Measurements from ENCODE around the gene XPA. TPM values are rescaled to one million over a fixed set of nuclear protein-coding genes. Genes with fewer than 3 reads are reported as not detected.

The XPA gene
- polyA plus RNA-seq, 2 of the 4 experiments (the other 2 are of a cell fraction) = 8.0 to 14.0 TPM

DNA sequence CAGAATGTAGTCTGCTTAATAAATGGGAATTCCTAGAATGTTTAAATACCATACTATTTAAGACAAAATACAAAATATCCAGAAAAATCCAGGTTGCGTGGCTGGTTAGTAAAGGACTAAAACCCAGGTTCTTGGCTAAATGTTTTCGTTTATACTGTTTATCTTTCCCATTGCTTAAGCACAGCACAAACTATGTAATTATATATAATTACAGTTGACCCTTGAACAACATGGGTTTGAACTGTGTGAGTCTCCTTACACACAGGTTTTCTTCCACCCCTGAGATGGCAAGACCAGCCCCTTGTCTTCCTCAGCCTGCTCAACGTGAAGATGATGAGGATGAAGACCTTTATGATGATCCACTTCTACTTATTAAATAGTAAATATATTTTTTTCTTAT lies 24.7 kb downstream of the XPA start:
- Histone ChIP-seq H3K4me1 (no peaks in the 10 kb centered on the region), H3K27ac (no peak overlapping the region), H3K4me3 (no peak overlapping the region), H3K9me3 (no peaks in the 10 kb centered on the region), H3K4me2 (no peak overlapping the region)
- no peak for DNase-seq (ENCODE audit: low read depth in 1 of 2, low spot score in 1 of 2)
- no peak for FAIRE-seq
- no peak for TF ChIP-seq USF2 (IDR thresholded peaks at IDR 0.05)
- no peak for TF ChIP-seq FOXS1 (CRISPR knock-in tag; IDR thresholded peaks at IDR 0.05)
- TF ChIP-seq CBX2 (IDR thresholded peaks at IDR 0.05; ENCODE audit: borderline replicate concordance, low read depth) = no peak
- no peak for TF ChIP-seq ZFP36 (IDR thresholded peaks at IDR 0.05; ENCODE audit: borderline replicate concordance, partially characterized antibody)
- no peak for TF ChIP-seq FOSB (CRISPR knock-in tag; IDR thresholded peaks at IDR 0.05)
- no peak for TF ChIP-seq BHLHE40 (IDR thresholded peaks at IDR 0.05; ENCODE audit: low read depth, low read length)
- TF ChIP-seq REST (IDR thresholded peaks at IDR 0.05) = no peak
- TF ChIP-seq TP53 (CRISPR knock-in tag; IDR thresholded peaks at IDR 0.05) = no peak
- no peak for TF ChIP-seq RARB (CRISPR knock-in tag; IDR thresholded peaks at IDR 0.05)
- no peak for ATAC-seq
- ChIA-PET CTCF (interaction anchor here (1.0 kb wide), 1 partner anchor 205 kb away, joined by 3 read pairs; no protein-coding TSS in a partner anchor), POLR2A (no interaction called here)
- 87% methylated on average over 3 of the region's 3 CpGs for WGBS (ENCODE audit: missing lambda C conversion rate)

- no peak overlapping the region for H3K27ac ChIP-seq
- FAIRE-seq (no peak), ATAC-seq (no peak), DNase-seq (ENCODE audit: low read depth in 1 of 2, low spot score in 1 of 2) (no peak)
- H3K4me3 ChIP-seq = no peak overlapping the region
- POLR2A ChIA-PET = interaction anchor here (1.0 to 1.5 kb wide), 2 partner anchors 9 to 37 kb away, joined by 3 read pairs; partner anchors contain the start of genes NCBP1 and TSTD2
- no peak overlapping the region for H3K4me2 ChIP-seq
- no peaks in the 10 kb centered on the region for H3K9me3 ChIP-seq
- CTCF ChIA-PET = interaction anchor here (1.5 to 1.8 kb wide), 3 partner anchors 37 to 231 kb away, joined by 3 to 10 read pairs (median 4); partner anchors contain the start of genes NCBP1 and TSTD2
- WGBS (ENCODE audit: missing lambda C conversion rate) = 75% methylated on average over 3 of the region's 3 CpGs
- no peaks in the 10 kb centered on the region for H3K4me1 ChIP-seq
- TF ChIP-seq ZSCAN20 (CRISPR knock-in tag; IDR thresholded peaks at IDR 0.05) (no peak), CHD2 (IDR thresholded peaks at IDR 0.05; ENCODE audit: low read length, partially characterized antibody) (no peak), HOXB13 (CRISPR knock-in tag; IDR thresholded peaks at IDR 0.05; ENCODE audit: low read depth) (no peak), POLR2A (IDR thresholded peaks at IDR 0.05; ENCODE audit: low read length) (no peak), CBX2 (IDR thresholded peaks at IDR 0.05; ENCODE audit: borderline replicate concordance, low read depth) (no peak)
- TF ChIP-seq, protein P1, sequence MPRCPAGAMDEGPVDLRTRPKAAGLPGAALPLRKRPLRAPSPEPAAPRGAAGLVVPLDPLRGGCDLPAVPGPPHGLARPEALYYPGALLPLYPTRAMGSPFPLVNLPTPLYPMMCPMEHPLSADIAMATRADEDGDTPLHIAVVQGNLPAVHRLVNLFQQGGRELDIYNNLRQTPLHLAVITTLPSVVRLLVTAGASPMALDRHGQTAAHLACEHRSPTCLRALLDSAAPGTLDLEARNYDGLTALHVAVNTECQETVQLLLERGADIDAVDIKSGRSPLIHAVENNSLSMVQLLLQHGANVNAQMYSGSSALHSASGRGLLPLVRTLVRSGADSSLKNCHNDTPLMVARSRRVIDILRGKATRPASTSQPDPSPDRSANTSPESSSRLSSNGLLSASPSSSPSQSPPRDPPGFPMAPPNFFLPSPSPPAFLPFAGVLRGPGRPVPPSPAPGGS (IDR thresholded peaks at IDR 0.05) = no peak
Measured at GRCh38 chr9:97670586-97670985, 26.6 kb downstream of the XPA start.

DNA sequence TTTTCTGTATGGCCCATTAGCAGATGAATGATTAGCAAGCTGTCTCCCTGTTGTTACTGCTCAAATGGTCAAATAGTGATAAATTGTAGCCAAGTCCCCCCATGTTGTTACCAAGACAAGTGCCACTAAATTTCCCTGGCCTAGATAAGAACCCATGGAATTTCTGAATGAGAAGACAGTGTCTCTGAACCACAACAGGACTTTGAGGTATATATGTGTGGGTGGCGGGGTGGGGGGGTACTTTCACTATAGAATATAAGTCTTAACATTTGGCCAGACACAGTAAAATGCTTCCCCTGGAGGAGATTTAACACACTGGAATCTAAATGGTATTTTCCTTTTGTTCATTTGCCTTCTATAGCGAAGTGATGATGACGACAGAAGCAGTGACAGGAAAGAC lies 28.7 kb downstream of the XPA start:
- Histone ChIP-seq H3K4me1 (no peaks in the 10 kb centered on the region), H3K27ac (no peak overlapping the region), H3K4me2 (no peak overlapping the region), H3K9me3 (no peaks in the 10 kb centered on the region), H3K4me3 (no peak overlapping the region)
- DNase-seq (ENCODE audit: low read depth in 1 of 2, low spot score in 1 of 2) = no peak
- no peak for ATAC-seq
- WGBS (ENCODE audit: missing lambda C conversion rate) = over 99% methylated on average over 3 of the region's 3 CpGs
- ChIA-PET POLR2A (no interaction called here), CTCF (no interaction called here)
- FAIRE-seq = no peak
- TF ChIP-seq ZNF302 (CRISPR knock-in tag; IDR thresholded peaks at IDR 0.05) (no peak), NR3C1 (IDR thresholded peaks at IDR 0.05) (no peak), MAFK (IDR thresholded peaks at IDR 0.05; ENCODE audit: partially characterized antibody) (no peak), RFX5 (IDR thresholded peaks at IDR 0.05) (no peak), SMC3 (IDR thresholded peaks at IDR 0.05) (no peak), PBX3 (IDR thresholded peaks at IDR 0.05) (no peak), TP53 (CRISPR knock-in tag; IDR thresholded peaks at IDR 0.05) (no peak), JUNB (IDR thresholded peaks at IDR 0.05) (no peak), USF2 (IDR thresholded peaks at IDR 0.05) (no peak), BHLHE40 (IDR thresholded peaks at IDR 0.05; ENCODE audit: low read depth, low read length) (no peak), MAZ (IDR thresholded peaks at IDR 0.05; ENCODE audit: borderline replicate concordance, low read depth, low read length) (no peak), MYC (IDR thresholded peaks at IDR 0.05; ENCODE audit: borderline replicate concordance, low read length) (no peak), ZC3H11A (IDR thresholded peaks at IDR 0.05) (no peak), POLR2AphosphoS2 (conservative IDR thresholded peaks at IDR 0.05; ENCODE audit: low read length) (no peak), POLR2A (IDR thresholded peaks at IDR 0.05; ENCODE audit: low read length) (no peak), SREBF2 (IDR thresholded peaks at IDR 0.05) (no peak)
- TF ChIP-seq, protein P1 (IDR thresholded peaks at IDR 0.05) = no peak
